KMS-11 (cell line): ENCODE measurements around the gene CKM.

Experiments used
- H2AFZ ChIP-seq: fragments of 200-600 bp; sonication (generic); 2 replicates; pipeline ENCODE4 v1.6.1; 2016; ENCODE audit warnings: antibody characterized with exemption, mixed run types, low read depth
- H3K27ac ChIP-seq: fragments of 200-600 bp; sonication (generic); 2 replicates; pipeline ENCODE4 v1.6.1; 2016; ENCODE audit warnings: mild to moderate bottlenecking, mixed run types
- H3K27me3 ChIP-seq: fragments of 200-600 bp; sonication (generic); 2 replicates; pipeline ENCODE4 v1.6.1; 2017; ENCODE audit warnings: mild to moderate bottlenecking, low read depth, mixed run types, moderate library complexity; ENCODE audit not compliant: insufficient read depth
- H3K36me3 ChIP-seq: fragments of 200-600 bp; sonication (generic); 2 replicates; pipeline ENCODE4 v1.6.1; 2017; ENCODE audit warnings: mild to moderate bottlenecking, mixed run types; ENCODE audit not compliant: insufficient read depth
- H3K4me1 ChIP-seq: fragments of 200-600 bp; sonication (generic); 2 replicates; pipeline ENCODE4 v1.6.1; 2016; ENCODE audit warnings: mild to moderate bottlenecking, low read depth, mixed run types; ENCODE audit not compliant: poor library complexity, severe bottlenecking
- H3K4me2 ChIP-seq: fragments of 200-600 bp; sonication (generic); 2 replicates; pipeline ENCODE4 v1.7.0; 2016; ENCODE audit warnings: mild to moderate bottlenecking, mixed run types
- H3K4me3 ChIP-seq: fragments of 200-600 bp; sonication (generic); IDR thresholded peaks from 2 replicates; pipeline ENCODE4 v1.6.1; 2017; ENCODE audit warnings: low read depth, low read length, mixed read lengths; ENCODE audit not compliant: insufficient read depth
- H3K79me2 ChIP-seq: fragments of 200-600 bp; sonication (generic); 2 replicates; pipeline ENCODE4 v1.6.1; 2016; ENCODE audit warnings: low read depth, mixed run types; ENCODE audit not compliant: insufficient read depth
- H3K9ac ChIP-seq: fragments of 200-600 bp; sonication (generic); 2 replicates; pipeline ENCODE4 v1.6.1; 2016; ENCODE audit warnings: mild to moderate bottlenecking, mixed run types
- H4K20me1 ChIP-seq: fragments of 200-600 bp; sonication (generic); 2 replicates; pipeline ENCODE4 v1.6.1; 2016; ENCODE audit warnings: mild to moderate bottlenecking, mixed run types; ENCODE audit not compliant: insufficient read depth
- CTCF ChIP-seq: fragments of 200-600 bp; sonication (generic); conservative IDR thresholded peaks from 2 replicates; pipeline ENCODE4 v1.6.1; 2017; ENCODE audit warnings: low read depth, mild to moderate bottlenecking, antibody characterized with exemption, low read length, moderate library complexity, mixed read lengths

Gene CKM

GRCh38 chr19:45290381-45290931 is 32.2 kb downstream of the CKM start:
- H3K27me3 ChIP-seq, result no peaks in the 10 kb centered on the region
- H3K9ac ChIP-seq, result no peak overlapping the region
- no peak overlapping the region for H3K27ac ChIP-seq
- no peaks in the 10 kb centered on the region for H4K20me1 ChIP-seq
- H3K4me2 ChIP-seq, result no peak overlapping the region
- H3K36me3 ChIP-seq, result no peaks in the 10 kb centered on the region
- no peaks in the 10 kb centered on the region for H3K79me2 ChIP-seq
- no peaks in the 10 kb centered on the region for H3K4me1 ChIP-seq
- no peak for TF ChIP-seq CTCF
- no peak overlapping the region for H3K4me3 ChIP-seq
- no peak overlapping the region for H2AFZ ChIP-seq

- Histone ChIP-seq H3K27ac (no peak overlapping the region), H3K79me2 (no peaks in the 10 kb centered on the region), H3K9ac (no peak overlapping the region), H3K4me1 (no peaks in the 10 kb centered on the region), H3K4me2 (no peak overlapping the region), H4K20me1 (no peaks in the 10 kb centered on the region), H3K4me3 (no peak overlapping the region), H2AFZ (no peak overlapping the region), H3K36me3 (no peaks in the 10 kb centered on the region), H3K27me3 (no peaks in the 10 kb centered on the region)
- TF ChIP-seq CTCF, result no peak
These were observed 39.1 kb downstream of the CKM start for GRCh38 chr19:45283443-45284033.

GRCh38 chr19:45280471-45280961 is 42.2 kb downstream of the CKM start:
- H3K36me3 ChIP-seq, result no peaks in the 10 kb centered on the region
- no peak for TF ChIP-seq CTCF

GRCh38 chr19:45279587-45280192 is 43.0 kb downstream of the CKM start:
- TF ChIP-seq CTCF, result no peak
- H3K27me3 ChIP-seq, result no peaks in the 10 kb centered on the region
- H3K36me3 ChIP-seq, result no peaks in the 10 kb centered on the region
- no peaks in the 10 kb centered on the region for H3K79me2 ChIP-seq
- no peak overlapping the region for H3K9ac ChIP-seq
- no peaks in the 10 kb centered on the region for H4K20me1 ChIP-seq
- H3K4me1 ChIP-seq, result no peaks in the 10 kb centered on the region
- H2AFZ ChIP-seq, result no peak overlapping the region
- no peak overlapping the region for H3K4me3 ChIP-seq
- H3K4me2 ChIP-seq, result no peak overlapping the region
- no peak overlapping the region for H3K27ac ChIP-seq

More at GRCh38 chr19:45280471-45280961, 42.2 kb downstream of the CKM start:
- Histone ChIP-seq H3K9ac (no peak overlapping the region), H3K27ac (no peak overlapping the region), H3K4me3 (no peak overlapping the region), H3K4me2 (no peak overlapping the region), H3K79me2 (no peaks in the 10 kb centered on the region), H4K20me1 (no peaks in the 10 kb centered on the region), H2AFZ (no peak overlapping the region), H3K27me3 (no peaks in the 10 kb centered on the region), H3K4me1 (no peaks in the 10 kb centered on the region)
